ENCODE measurements around the gene ADAP1.

Gene ADAP1

GRCh38 chr7:871900-872537 is 82.5 kb downstream of the ADAP1 start:
- H3K27me3 ChIP-seq = no peaks in the 10 kb centered on the region
- no peak overlapping the region for H3K4me3 ChIP-seq
- peaks cover 0 to 47% (median 14%) of the 10 kb centered on the region in 11 experiments; a peak in 11 of 22 replicates for H4K20me1 ChIP-seq
- peaks cover 0 to 4% (median 0%) of the 10 kb centered on the region in 11 experiments; a peak in 2 of 22 replicates for H3K9me3 ChIP-seq (replicated peaks in 1 of 11)
- peak overlapping the region in 2 of 11 experiments; percentile 11 to 29; a peak in 1 of 22 replicates for H3K4me2 ChIP-seq
- peak overlapping the region in 6 of 11 experiments; percentile 9 to 67 (median 46); a peak in 6 of 22 replicates for H3K27ac ChIP-seq
- H3K9ac ChIP-seq = peak overlapping the region in 3 of 11 experiments; percentile 1 to 35 (median 9); a peak in 3 of 22 replicates
- peaks cover 55 to 88% (median 80%) of the 10 kb centered on the region in 11 experiments for H3K36me3 ChIP-seq
- TF ChIP-seq Cebpa-rat (IDR thresholded peaks at IDR 0.05) = no peak
- peaks cover 27 to 53% (median 35%) of the 10 kb centered on the region in 10 experiments for H3K4me1 ChIP-seq

DNA sequence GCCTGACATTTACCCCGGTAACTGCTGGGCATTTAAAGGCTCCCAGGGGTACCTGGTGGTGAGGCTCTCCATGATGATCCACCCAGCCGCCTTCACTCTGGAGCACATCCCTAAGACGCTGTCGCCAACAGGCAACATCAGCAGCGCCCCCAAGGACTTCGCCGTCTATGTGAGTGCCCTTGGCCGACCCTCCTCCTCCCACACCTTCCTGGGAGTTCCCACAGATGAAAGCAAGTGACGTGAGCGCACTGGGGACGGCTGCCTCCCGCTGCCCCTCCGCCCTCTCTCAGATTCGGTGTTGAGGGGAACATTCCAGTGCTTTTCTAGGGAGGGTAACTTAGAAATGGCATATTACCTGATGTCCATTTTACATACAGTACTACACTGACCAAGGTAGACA is 85.1 kb downstream of the ADAP1 start:
- TF ChIP-seq Cebpa-rat (IDR thresholded peaks at IDR 0.05) = no peak
- peaks cover 77 to 96% (median 92%) of the 10 kb centered on the region in 11 experiments for H3K36me3 ChIP-seq

DNA sequence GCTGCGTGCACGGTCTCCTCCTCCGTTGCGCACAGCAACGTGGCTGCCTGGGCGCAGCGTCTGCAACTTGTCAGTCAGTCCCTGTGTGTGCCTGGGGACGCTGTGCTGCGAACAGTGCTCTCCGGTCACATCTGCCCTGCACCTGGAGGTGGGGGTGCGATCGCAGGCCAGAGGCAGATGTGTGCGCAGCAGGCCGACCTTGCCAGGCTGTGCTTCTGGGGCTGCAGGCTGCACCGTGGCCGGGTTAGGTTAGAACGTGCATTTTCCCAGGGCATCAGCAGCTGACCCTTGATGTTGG is 86.3 kb downstream of the ADAP1 start:
- Histone ChIP-seq H3K4me2 (no peak overlapping the region), H3K9me3 (replicated peaks in 1 of 11) (no peaks in the 10 kb centered on the region), H3K27ac (no peak overlapping the region), H3K9ac (no peak overlapping the region; a peak in 1 of 22 replicates), H4K20me1 (peaks cover 0 to 62% (median 14%) of the 10 kb centered on the region in 11 experiments; a peak in 11 of 22 replicates), H3K27me3 (no peaks in the 10 kb centered on the region), H3K4me1 (peaks cover 3 to 27% (median 7%) of the 10 kb centered on the region in 10 experiments; a peak in 19 of 20 replicates), H3K36me3 (peaks cover 87 to 96% (median 93%) of the 10 kb centered on the region in 11 experiments), H3K4me3 (no peak overlapping the region)
- TF ChIP-seq Cebpa-rat (IDR thresholded peaks at IDR 0.05) = no peak

More for the DNA sequence above, 85.1 kb downstream of the ADAP1 start:
- H3K9me3 ChIP-seq (replicated peaks in 1 of 11) = peaks cover 0 to 4% (median 0%) of the 10 kb centered on the region in 11 experiments; a peak in 2 of 22 replicates
- no peak overlapping the region for H3K4me3 ChIP-seq
- no peak overlapping the region for H3K27ac ChIP-seq
- H3K4me1 ChIP-seq = peaks cover 11 to 39% (median 19%) of the 10 kb centered on the region in 10 experiments
- no peaks in the 10 kb centered on the region for H3K27me3 ChIP-seq
- peaks cover 0 to 57% (median 14%) of the 10 kb centered on the region in 11 experiments; a peak in 11 of 22 replicates for H4K20me1 ChIP-seq
- no peak overlapping the region for H3K9ac ChIP-seq
- H3K4me2 ChIP-seq = no peak overlapping the region

GRCh38 chr7:867406-868188 is 86.9 kb downstream of the ADAP1 start:
- TF ChIP-seq Cebpa-rat (IDR thresholded peaks at IDR 0.05) = no peak
- H3K4me1 ChIP-seq = peaks cover 0 to 22% (median 4%) of the 10 kb centered on the region in 10 experiments; a peak in 11 of 20 replicates
- H3K4me3 ChIP-seq = no peak overlapping the region
- H3K27ac ChIP-seq = peak overlapping the region in 2 of 11 experiments; percentile 10 to 11; a peak in 2 of 22 replicates
- peak overlapping the region in 1 of 11 experiments; percentile 2; a peak in 1 of 22 replicates for H3K9ac ChIP-seq
- H3K27me3 ChIP-seq = no peaks in the 10 kb centered on the region
- no peak overlapping the region for H3K4me2 ChIP-seq
- H3K36me3 ChIP-seq = peaks cover 87 to 96% (median 93%) of the 10 kb centered on the region in 11 experiments
- peaks cover 0 to 66% (median 14%) of the 10 kb centered on the region in 11 experiments; a peak in 11 of 22 replicates for H4K20me1 ChIP-seq
- H3K9me3 ChIP-seq (replicated peaks in 1 of 11) = no peaks in the 10 kb centered on the region

DNA sequence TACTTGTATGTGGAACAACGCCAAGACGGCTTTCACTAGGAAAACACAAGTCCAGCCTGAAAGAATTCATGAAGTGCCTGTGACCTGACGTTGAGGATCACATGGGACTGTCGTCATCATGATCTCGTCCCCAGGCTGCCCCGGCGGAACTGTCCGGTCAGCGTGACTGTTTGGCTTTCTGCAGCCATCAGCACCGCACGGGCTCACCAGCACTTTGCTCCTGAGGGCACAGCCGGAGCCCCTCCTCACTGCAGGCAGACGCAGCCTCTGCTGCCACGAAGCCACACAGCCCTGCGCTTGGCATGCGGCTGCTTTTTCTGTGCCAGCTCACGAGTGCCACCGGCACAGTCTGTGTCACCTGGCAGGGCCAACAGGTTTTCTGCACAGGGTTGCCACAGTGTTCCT is 87.5 kb downstream of the ADAP1 start:
- no peaks in the 10 kb centered on the region for H3K27me3 ChIP-seq
- H3K36me3 ChIP-seq = peaks cover 87 to 96% (median 93%) of the 10 kb centered on the region in 11 experiments
- H3K4me2 ChIP-seq = no peak overlapping the region
- peaks cover 0 to 16% (median under 1%) of the 10 kb centered on the region in 10 experiments; a peak in 9 of 20 replicates for H3K4me1 ChIP-seq
- H3K4me3 ChIP-seq = no peak overlapping the region
- no peaks in the 10 kb centered on the region for H3K9me3 ChIP-seq (replicated peaks in 1 of 11)
- H3K9ac ChIP-seq = 0 out of 22 replicates have a peak overlapping the region, but pooled peaks of 1 of the 11 experiments have one; percentile 2
- peaks cover 0 to 61% (median 12%) of the 10 kb centered on the region in 11 experiments; a peak in 11 of 22 replicates for H4K20me1 ChIP-seq
- H3K27ac ChIP-seq = peak overlapping the region in 2 of 11 experiments; percentile 10 to 11; a peak in 1 of 22 replicates
- no peak for TF ChIP-seq Cebpa-rat (IDR thresholded peaks at IDR 0.05)

GRCh38 chr7:865921-866320 is 88.6 kb downstream of the ADAP1 start:
- no peak for TF ChIP-seq Cebpa-rat (IDR thresholded peaks at IDR 0.05)
- no peaks in the 10 kb centered on the region for H3K9me3 ChIP-seq (replicated peaks in 1 of 11)
- no peak overlapping the region for H3K27ac ChIP-seq
- H3K4me2 ChIP-seq = no peak overlapping the region
- peaks cover 87 to 96% (median 93%) of the 10 kb centered on the region in 11 experiments for H3K36me3 ChIP-seq
- H3K27me3 ChIP-seq = no peaks in the 10 kb centered on the region
- H3K4me1 ChIP-seq = peaks cover 0 to 13% (median 0%) of the 10 kb centered on the region in 10 experiments; a peak in 9 of 20 replicates
- H3K9ac ChIP-seq = no peak overlapping the region
- H3K4me3 ChIP-seq = no peak overlapping the region
- peaks cover 0 to 67% (median 9%) of the 10 kb centered on the region in 11 experiments; a peak in 12 of 22 replicates for H4K20me1 ChIP-seq

GRCh38 chr7:863106-863505 is 91.4 kb downstream of the ADAP1 start:
- no peak overlapping the region for H3K27ac ChIP-seq
- peaks cover 0 to 13% (median 0%) of the 10 kb centered on the region in 10 experiments; a peak in 9 of 20 replicates for H3K4me1 ChIP-seq
- no peak for TF ChIP-seq Cebpa-rat (IDR thresholded peaks at IDR 0.05)
- H3K36me3 ChIP-seq = peaks cover 94 to 97% (median 96%) of the 10 kb centered on the region in 11 experiments
- no peaks in the 10 kb centered on the region for H3K9me3 ChIP-seq (replicated peaks in 1 of 11)
- no peak overlapping the region for H3K4me3 ChIP-seq
- H3K27me3 ChIP-seq = no peaks in the 10 kb centered on the region
- H4K20me1 ChIP-seq = peaks cover 0 to 69% (median 10%) of the 10 kb centered on the region in 11 experiments; a peak in 12 of 22 replicates
- H3K9ac ChIP-seq = no peak overlapping the region
- H3K4me2 ChIP-seq = no peak overlapping the region

DNA sequence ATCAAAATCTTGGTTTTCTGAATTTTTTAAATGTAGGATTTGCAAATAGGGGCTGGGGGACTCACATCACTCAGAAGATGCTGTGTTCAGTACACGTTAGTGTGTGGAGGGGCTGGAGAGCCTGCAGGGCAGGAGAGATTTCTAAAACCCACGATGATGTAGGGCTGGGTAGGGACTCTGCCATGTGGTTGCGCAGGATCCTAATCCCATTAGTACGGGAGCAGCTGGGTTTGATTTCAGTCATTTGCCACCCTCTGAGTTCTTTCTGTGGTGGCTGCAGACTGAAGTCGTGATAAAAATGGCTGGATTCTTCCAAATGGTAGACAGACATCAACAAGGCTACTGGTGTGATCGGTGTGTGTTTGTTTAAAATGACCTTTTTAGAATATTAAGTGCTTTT is 92.3 kb downstream of the ADAP1 start:
- peaks cover 94 to 97% (median 96%) of the 10 kb centered on the region in 11 experiments for H3K36me3 ChIP-seq
- H3K27me3 ChIP-seq = no peaks in the 10 kb centered on the region
- H3K4me1 ChIP-seq = peaks cover 0 to 6% (median 0%) of the 10 kb centered on the region in 10 experiments; a peak in 8 of 20 replicates
- H3K9me3 ChIP-seq (replicated peaks in 1 of 11) = no peaks in the 10 kb centered on the region
- H4K20me1 ChIP-seq = peaks cover 0 to 69% (median 9%) of the 10 kb centered on the region in 11 experiments; a peak in 12 of 22 replicates
- no peak for TF ChIP-seq Cebpa-rat (IDR thresholded peaks at IDR 0.05)
- H3K27ac ChIP-seq = no peak overlapping the region
- H3K4me2 ChIP-seq = no peak overlapping the region
- H3K9ac ChIP-seq = no peak overlapping the region
- no peak overlapping the region for H3K4me3 ChIP-seq

Measured in BLaER1 treated with 17β-estradiol and CSF1 and Interleukin-3, amounts not matched to agents 10 nM and 100 nM (cell line).